C4-2B (cell line): ENCODE results near the gene PRDM13.

Source experiments
- CTCF ChIP-seq: fragments of 450-650 bp; conservative IDR thresholded peaks from 2 replicates; pipeline ENCODE4 v1.5.1; 2017; ENCODE audit warnings: mild to moderate bottlenecking
- ZFX ChIP-seq: fragments of 450-650 bp; IDR thresholded peaks from 2 replicates; pipeline ENCODE4 v1.6.1; 2017

GRCh38 chr6:99588618-99589289, 17.9 kb upstream of the PRDM13 start:
- TF ChIP-seq CTCF = peak; percentile 82
- TF ChIP-seq ZFX = no peak
